Gastrocnemius medialis (tissue), 4 donors: ENCODE results near the gene PATJ. TPM values are rescaled to one million over a fixed set of nuclear protein-coding genes. Genes with fewer than 3 reads are reported as not detected.

Experiments used
- ATAC-seq, 2 donors: fragments of 150-250 bp; one replicate each; pipeline ENCODE4 v1.9.1; 2016
- DNase-seq, 2 donors: peaks; one replicate each; pipeline ENCODE4 v3.0.0-alpha.2; 2019
- H3K27ac ChIP-seq, 4 donors: fragments of 200-600 bp; sonication (generic); 1 replicate in 1 of 4; 2 replicates in 3 of 4; pipeline ENCODE4 v1.5.1; 2016 to 2018; ENCODE audit warnings: mild to moderate bottlenecking in 2 of 4, moderate library complexity in 1 of 4
- H3K27me3 ChIP-seq, 3 donors: fragments of 200-600 bp; sonication (generic) in 2 of 3; 1 replicate in 1 of 3; 2 replicates in 2 of 3; pipeline versions ENCODE4 v1.5.1 to v1.6.0; 2016 to 2019; ENCODE audit warnings: mild to moderate bottlenecking in 1 of 3, moderate library complexity in 1 of 3
- H3K36me3 ChIP-seq, 2 donors: fragments of 200-600 bp; sonication (generic) in 1 of 2; one replicate each; pipeline ENCODE4 v1.5.1; 2017 to 2018
- H3K4me1 ChIP-seq, 2 donors: fragments of 200-600 bp; sonication (generic) in 1 of 2; one replicate each; pipeline ENCODE4 v1.5.1; 2016 to 2017; ENCODE audit warnings: mild to moderate bottlenecking in 2 of 2
- H3K4me3 ChIP-seq, 4 donors: fragments of 200-600 bp; sonication (generic) in 3 of 4; 1 replicate in 1 of 4; 2 replicates in 3 of 4; pipeline ENCODE4 v1.5.1; 2016 to 2019; ENCODE audit warnings: mild to moderate bottlenecking in 2 of 4
- H3K9me3 ChIP-seq, 3 donors: fragments of 200-600 bp; sonication (generic) in 2 of 3; 1 replicate in 1 of 3; 2 replicates in 2 of 3; pipeline ENCODE4 v1.5.1; 2016 to 2019
- CTCF ChIP-seq, 5 experiments: fragments of 450-650 bp in 3 of 5; fragments of 200-600 bp in 2 of 5; sonication (generic) in 2 of 5; IDR thresholded peaks in 4 of 5; conservative IDR thresholded peaks in 1 of 5; 1 replicate in 4 of 5; 2 replicates in 1 of 5; pipeline ENCODE4 v1.5.1; 2016 to 2019; ENCODE audit warnings: antibody characterized with exemption in 5 of 5, mild to moderate bottlenecking in 3 of 5, moderate library complexity in 3 of 5
- POLR2A ChIP-seq, 2 donors: fragments of 450-650 bp; IDR thresholded peaks; one replicate each; pipeline ENCODE4 v1.6.1; 2017; ENCODE audit warnings: antibody characterized with exemption in 2 of 2, mild to moderate bottlenecking in 2 of 2, moderate library complexity in 2 of 2
- in situ Hi-C, 4 donors: fragments of 200-750 bp; cut with MboI; loops; one replicate each; pipeline versions ENCODE4 v1.15.0 to v1.8.0; 2017; ENCODE audit warnings: low sequenced_read_pairs in 4 of 4
- intact Hi-C: fragments of 100-400 bp; cut with DNase I; formaldehyde crosslinking; loops from one replicate; pipeline ENCODE4 v1.15.1; 2023; ENCODE audit warnings: low total_unique reads
- total RNA-seq, 4 donors: library from RNA; depleted of rRNA; stranded (reverse); fragments of >200 nt; gene quantifications; one replicate each; pipeline versions ENCODE4 v1.1.0 to v1.2.3, GENCODE V29; 2016

PATJ gene
- total RNA-seq, 4 donors from 2014 or later = 19.3 to 44.8 (median 26.0) TPM

GRCh38 chr1:62187548-62187947 is 445.3 kb downstream of the PATJ start:
- DNase-seq = no peak
- Histone ChIP-seq H3K27ac (no peak overlapping the region), H3K9me3 (no peaks in the 10 kb centered on the region), H3K36me3 (no peaks in the 10 kb centered on the region), H3K4me3 (no peak overlapping the region), H3K4me1 (no peaks in the 10 kb centered on the region), H3K27me3 (no peaks in the 10 kb centered on the region)
- in situ Hi-C loops (loop anchor here in 2 of 4 donors (25.0 kb wide), 1 partner anchor 550 kb away; no protein-coding TSS in a partner anchor), intact Hi-C loops (no loop called here)
- no peak for ATAC-seq
- no peak for TF ChIP-seq CTCF (IDR thresholded peaks at IDR 0.05 in 4 of 5, conservative IDR thresholded peaks at IDR 0.05 in 1 of 5)
- TF ChIP-seq POLR2A (IDR thresholded peaks at IDR 0.05) = no peak

GRCh38 chr1:62188111-62188510 is 445.8 kb downstream of the PATJ start:
- DNase-seq (no peak), ATAC-seq (no peak)
- intact Hi-C loops (no loop called here), in situ Hi-C loops (loop anchor here in 2 of 4 donors (25.0 kb wide), 1 partner anchor 549 kb away; no protein-coding TSS in a partner anchor)
- Histone ChIP-seq H3K36me3 (no peaks in the 10 kb centered on the region), H3K9me3 (no peaks in the 10 kb centered on the region), H3K27ac (no peak overlapping the region), H3K4me1 (no peaks in the 10 kb centered on the region), H3K4me3 (no peak overlapping the region), H3K27me3 (no peaks in the 10 kb centered on the region)
- TF ChIP-seq POLR2A (IDR thresholded peaks at IDR 0.05) = no peak
- TF ChIP-seq CTCF (IDR thresholded peaks at IDR 0.05 in 4 of 5, conservative IDR thresholded peaks at IDR 0.05 in 1 of 5) = no peak

- no peak for DNase-seq
- Histone ChIP-seq H3K36me3 (no peaks in the 10 kb centered on the region), H3K27ac (no peak within 1 kb of the TSS), H3K4me1 (no peaks in the 10 kb centered on the region), H3K4me3 (no peak within 1 kb of the TSS), H3K9me3 (no peaks in the 10 kb centered on the region), H3K27me3 (peaks cover 16 to 29% (median 20%) of the 10 kb centered on the region in 3 donors)
- TF ChIP-seq POLR2A (IDR thresholded peaks at IDR 0.05) (no peak), CTCF (IDR thresholded peaks at IDR 0.05 in 4 of 5, conservative IDR thresholded peaks at IDR 0.05 in 1 of 5) (no peak)
- ATAC-seq = no peak
- intact Hi-C loops (no loop called here), in situ Hi-C loops (loop anchor here in 2 of 4 donors (25.0 kb wide), 1 partner anchor 542 kb away; no protein-coding TSS in a partner anchor)
Observed at GRCh38 chr1:62194651-62195544, 452.6 kb downstream of the PATJ start, which contains the start of gene L1TD1. Gene L1TD1, plus strand, starts transcription at chr1:62194849. Its CDS starts 11,780 bp downstream, at chr1:62206629.

- Histone ChIP-seq H3K27ac (no peak overlapping the region), H3K4me1 (no peaks in the 10 kb centered on the region), H3K9me3 (no peaks in the 10 kb centered on the region), H3K27me3 (peaks cover 16 to 29% (median 20%) of the 10 kb centered on the region in 3 donors), H3K4me3 (no peak overlapping the region), H3K36me3 (no peaks in the 10 kb centered on the region)
- TF ChIP-seq CTCF (IDR thresholded peaks at IDR 0.05 in 4 of 5, conservative IDR thresholded peaks at IDR 0.05 in 1 of 5) = no peak
- TF ChIP-seq POLR2A (IDR thresholded peaks at IDR 0.05) = no peak
- in situ Hi-C loops = loop anchor here in 2 of 4 donors (25.0 kb wide), 1 partner anchor 541 kb away; no protein-coding TSS in a partner anchor
- intact Hi-C loops = no loop called here
- no peak for ATAC-seq
- no peak for DNase-seq
Observed at GRCh38 chr1:62196086-62196690, 453.9 kb downstream of the PATJ start.
